ENCODE results near the gene SLC25A27. TPM values are rescaled to one million over a fixed set of nuclear protein-coding genes. Genes with fewer than 3 reads are reported as not detected.

SLC25A27 gene
- total RNA-seq: 11.7 TPM

DNA sequence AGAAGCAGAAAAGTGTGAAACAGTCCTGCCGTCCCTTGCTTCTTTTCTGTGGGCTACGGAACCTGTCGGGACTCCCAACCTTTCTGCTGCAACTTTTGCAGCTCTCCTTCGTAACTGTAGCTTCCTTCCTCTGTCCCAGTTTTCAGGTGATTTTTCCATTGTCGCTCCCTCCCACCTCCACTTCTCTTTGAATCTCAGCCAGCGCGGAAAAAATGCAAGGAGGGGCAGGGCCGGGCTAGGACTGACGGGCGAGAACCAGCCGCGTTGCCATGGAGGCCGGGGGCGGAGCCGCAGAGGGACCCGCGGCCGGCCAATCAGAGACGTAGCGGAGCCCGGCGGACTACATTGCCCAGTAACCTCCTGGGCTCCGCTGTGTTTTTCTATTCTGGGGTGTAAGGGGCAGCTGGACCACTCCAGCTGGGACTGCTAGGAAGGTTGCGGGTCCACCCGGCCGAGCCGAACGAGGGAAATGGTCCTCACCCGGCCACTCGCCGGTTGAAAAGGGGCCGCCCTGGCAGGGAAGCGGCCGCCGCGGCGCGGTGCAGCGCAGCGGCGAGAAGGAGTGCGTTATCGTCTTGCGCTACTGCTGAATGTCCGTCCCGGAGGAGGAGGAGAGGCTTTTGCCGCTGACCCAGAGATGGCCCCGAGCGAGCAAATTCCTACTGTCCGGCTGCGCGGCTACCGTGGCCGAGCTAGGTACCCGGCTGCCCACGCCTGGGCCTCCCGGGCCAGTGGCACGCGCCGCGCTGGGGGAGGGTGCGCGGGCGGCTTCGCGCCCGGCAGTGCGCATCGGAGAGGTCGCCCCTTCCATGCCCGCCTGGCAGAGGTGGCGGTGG, at the start of gene SLC25A27, which contains the start of gene CYP39A1:
SLC25A27 (plus strand) TSS at position 373 of the 836 bp plus-strand sequence; CDS start at position 591, 218 bp downstream.
CYP39A1 (minus strand) TSS at position 216 of the 836 bp plus-strand sequence. CDS start 236 bp downstream, outside the sequence.
- Histone ChIP-seq H3K4me3 (peak within 1 kb of the TSS; percentile 85 to 90), H3K36me3 (peaks cover 0 to 3% of the 10 kb centered on the region in 2 donors), H3K27ac (peak within 1 kb of the TSS; percentile 86 to 87), H3K9me3 (no peaks in the 10 kb centered on the region), H3K4me1 (peaks cover 0 to 4% of the 10 kb centered on the region in 2 donors), H3K27me3 (no peaks in the 10 kb centered on the region)
- peak; percentile 70 to 95 for DNase-seq (ENCODE audit: low spot score in 2 of 2)
- no peak for TF ChIP-seq CTCF (IDR thresholded peaks at IDR 0.05)
- intact Hi-C loops (cut with DNase I): loop anchor here (2.0 kb wide), 1 partner anchor 522 kb away; no protein-coding TSS in a partner anchor

DNA sequence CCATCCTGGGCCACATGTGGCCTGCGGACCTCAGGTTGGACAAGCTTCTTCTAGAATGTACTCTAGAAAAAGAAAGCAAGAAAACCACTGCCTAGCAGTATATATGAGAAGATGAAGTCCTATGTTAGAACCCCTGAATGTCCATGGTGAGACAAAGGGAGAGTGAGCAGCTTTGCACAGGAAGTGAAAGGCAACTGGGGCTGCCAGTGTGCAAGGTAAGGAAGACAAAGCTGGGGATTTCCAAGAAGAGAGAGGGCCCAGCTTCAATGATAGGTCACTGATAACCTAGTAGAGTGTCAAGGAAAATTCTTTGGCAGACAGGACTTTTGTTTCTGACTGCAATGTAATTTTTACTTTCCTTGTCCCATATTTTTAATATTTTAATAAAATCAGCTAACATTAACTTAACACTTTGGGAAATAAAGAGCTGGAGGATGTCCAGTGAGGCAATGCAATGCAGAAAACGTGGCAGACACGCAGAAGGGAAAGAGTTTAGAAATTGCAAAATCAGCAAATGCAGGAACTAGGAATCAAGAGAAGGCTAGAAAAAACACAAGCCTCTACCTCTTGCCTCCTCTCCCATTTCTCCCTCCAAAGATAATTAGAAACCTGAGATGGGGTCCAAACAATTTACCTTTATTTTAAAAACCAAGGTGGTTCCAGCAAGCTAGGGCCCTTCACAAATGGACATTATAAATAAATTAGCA, 47.5 kb upstream of the SLC25A27 start:
- H3K27me3 ChIP-seq: no peaks in the 10 kb centered on the region
- H3K9me3 ChIP-seq: no peaks in the 10 kb centered on the region
- no peaks in the 10 kb centered on the region for H3K36me3 ChIP-seq
- no peak for TF ChIP-seq CTCF (IDR thresholded peaks at IDR 0.05)
- no peak overlapping the region for H3K27ac ChIP-seq
- intact Hi-C loops (cut with DNase I): no loop called here
- no peak overlapping the region for H3K4me3 ChIP-seq
- H3K4me1 ChIP-seq: peaks cover 0 to 10% of the 10 kb centered on the region in 2 donors
- no peak for DNase-seq (ENCODE audit: low spot score in 2 of 2)

DNA sequence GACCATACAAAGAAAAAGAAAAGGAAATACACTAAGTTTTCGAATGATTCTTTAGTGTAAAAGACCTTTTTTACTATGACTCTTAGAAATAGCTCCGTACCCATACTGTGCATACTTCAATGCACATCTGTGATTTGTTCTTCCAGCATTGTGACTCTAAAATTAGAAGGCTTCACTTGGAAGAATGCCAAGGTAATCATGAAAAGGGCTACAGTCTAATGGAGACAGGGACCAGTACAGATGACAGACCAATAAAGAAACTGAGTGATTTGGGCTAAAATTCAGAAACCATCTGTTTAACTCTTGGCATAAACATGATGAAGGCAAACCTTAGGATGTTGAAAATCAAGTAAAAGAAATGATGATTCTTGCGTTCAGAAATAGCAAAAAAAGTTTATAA, 46.4 kb upstream of the SLC25A27 start:
- Histone ChIP-seq H3K4me3 (no peak overlapping the region), H3K27ac (no peak overlapping the region), H3K4me1 (peaks cover 0 to 10% of the 10 kb centered on the region in 2 donors), H3K36me3 (no peaks in the 10 kb centered on the region), H3K9me3 (no peaks in the 10 kb centered on the region), H3K27me3 (no peaks in the 10 kb centered on the region)
- DNase-seq (ENCODE audit: low spot score in 2 of 2): no peak
- intact Hi-C loops (cut with DNase I): no loop called here
- no peak for TF ChIP-seq CTCF (IDR thresholded peaks at IDR 0.05)

- H3K9me3 ChIP-seq: no peaks in the 10 kb centered on the region
- intact Hi-C loops (cut with DNase I): no loop called here
- H3K4me1 ChIP-seq: peaks cover 0 to 15% of the 10 kb centered on the region in 2 donors
- no peak for DNase-seq (ENCODE audit: low spot score in 2 of 2)
- no peak overlapping the region for H3K27ac ChIP-seq
- no peaks in the 10 kb centered on the region for H3K27me3 ChIP-seq
- no peak overlapping the region for H3K4me3 ChIP-seq
- no peak for TF ChIP-seq CTCF (IDR thresholded peaks at IDR 0.05)
- H3K36me3 ChIP-seq: no peaks in the 10 kb centered on the region
Measured at GRCh38 chr6:46610862-46611553, 41.8 kb upstream of the SLC25A27 start.

DNA sequence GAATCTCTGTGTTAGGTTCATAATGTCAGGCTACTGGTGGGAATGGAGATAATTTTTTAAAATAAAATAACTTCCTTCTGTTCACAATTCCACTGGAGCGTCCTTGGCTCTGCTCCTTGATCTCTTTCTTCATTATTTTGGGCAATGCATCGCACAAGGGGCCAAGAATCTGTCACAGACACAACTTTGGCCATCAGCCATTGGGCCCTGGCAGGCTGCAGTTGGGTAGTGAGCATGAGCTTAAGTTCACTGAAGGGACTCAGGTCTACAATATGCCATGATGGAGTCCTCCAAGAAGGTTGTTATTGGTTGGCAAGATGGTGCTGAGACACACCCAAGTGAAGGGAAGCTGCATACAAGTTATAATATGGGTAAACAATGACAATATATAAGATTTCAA, 40.1 kb upstream of the SLC25A27 start:
- intact Hi-C loops (cut with DNase I): no loop called here
- TF ChIP-seq CTCF (IDR thresholded peaks at IDR 0.05): no peak
- peaks cover 0 to 11% of the 10 kb centered on the region in 2 donors for H3K4me1 ChIP-seq
- no peaks in the 10 kb centered on the region for H3K36me3 ChIP-seq
- no peaks in the 10 kb centered on the region for H3K9me3 ChIP-seq
- H3K27ac ChIP-seq: peak overlapping the region; percentile 34 to 37
- H3K27me3 ChIP-seq: no peaks in the 10 kb centered on the region
- DNase-seq (ENCODE audit: low spot score in 2 of 2): peak in 1 of 2 donors; percentile 70
- H3K4me3 ChIP-seq: no peak overlapping the region
